HCT116 (cell line): Measurements from ENCODE around the gene METTL24. TPM values are rescaled to one million over a fixed set of nuclear protein-coding genes. Genes with fewer than 3 reads are reported as not detected.

Source experiments
- ATAC-seq: fragments of 200-7000 bp; cut with Tn5 transposase; 2 replicates; pipeline ENCODE4 v1.9.1; 2020; ENCODE audit warnings: mild to moderate bottlenecking, moderate library complexity
- BruUV-seq: library from RNA; stranded (reverse); fragments of 400-500 nt; replicated peaks from 2 replicates; lab custom pipeline; 2021; lab: Mats Ljungman, UMichigan
- CTCF ChIA-PET: fragments of 300-600 bp; sonication (Branson Sonifier 250); formaldehyde crosslinking; loops from one replicate; lab custom pipeline; 2021; ENCODE audit warnings: antibody characterized with exemption; lab: Charles Lee
- POLR2A ChIA-PET: fragments of 300-600, 350-600 bp; sonication (Branson Sonifier 250); formaldehyde crosslinking; loops from one replicate; lab custom pipeline; 2021; ENCODE audit warnings: antibody characterized with exemption; lab: Charles Lee
- RAD21 ChIA-PET, 2 experiments: fragments of 300-600 bp; sonication (Branson Sonifier 250); formaldehyde crosslinking; loops; one replicate each; lab custom pipeline; 2023; ENCODE audit warnings: low total read pairs in 2 of 2; ENCODE audit not compliant: uncharacterized antibody in 2 of 2, unreplicated experiment in 2 of 2, low non-redundant PET in 1 of 2; lab: Charles Lee
- DNase-seq: peaks from one replicate; pipeline ENCODE4 v3.0.0-alpha.2; 2010; ENCODE audit warnings: low read depth, low spot score
- H2AFZ ChIP-seq: fragments of 200-600 bp; shearing (Covaris generic), sonication (generic); 2 replicates; pipeline ENCODE4 v1.6.1; 2017; ENCODE audit warnings: low read depth, mixed run types, mixed read lengths, antibody characterized with exemption, low read length; ENCODE audit not compliant: poor library complexity, severe bottlenecking
- H3K27ac ChIP-seq: 2 replicates; pipeline ENCODE4 v1.5.1; 2012; ENCODE audit warnings: low read depth, low read length
- H3K27me3 ChIP-seq: fragments of 200-600 bp; sonication (generic); 2 replicates; pipeline ENCODE4 v1.6.1; 2016; ENCODE audit warnings: mixed run types, low read length, mixed read lengths; ENCODE audit not compliant: insufficient read depth
- H3K36me3 ChIP-seq, 2 experiments: fragments of 200-500 bp in 1 of 2; fragments of 200-600 bp in 1 of 2; sonication (Bioruptor generic) in 1 of 2; sonication (generic) in 1 of 2; 2 replicates each; pipeline versions ENCODE4 v1.5.1 to v1.6.1; 2014 to 2016; ENCODE audit warnings: low read length in 2 of 2, inconsistent platforms in 1 of 2, mixed read lengths in 1 of 2, mixed run types in 1 of 2; ENCODE audit not compliant: insufficient read depth in 2 of 2, control insufficient read depth in 1 of 2
- H3K4me1 ChIP-seq, 2 experiments: fragments of 200-600 bp in 1 of 2; sonication (generic) in 1 of 2; 2 replicates each; pipeline versions ENCODE4 v1.5.1 to v1.6.1; 2012 to 2017; ENCODE audit warnings: low read length in 2 of 2, inconsistent platforms in 1 of 2, mild to moderate bottlenecking in 1 of 2, mixed read lengths in 1 of 2, mixed run types in 1 of 2, moderate library complexity in 1 of 2; ENCODE audit not compliant: insufficient read depth in 2 of 2, control insufficient read depth in 1 of 2
- H3K4me2 ChIP-seq: fragments of 200-600 bp; sonication (generic); 2 replicates; pipeline ENCODE4 v1.6.1; 2017; ENCODE audit warnings: mixed run types, low read length, mixed read lengths
- H3K4me3 ChIP-seq, 2 experiments: fragments of 200-600 bp in 1 of 2; sonication (generic) in 1 of 2; replicated peaks in 1 of 2; 2 replicates each; pipeline ENCODE4 v1.5.1; 2011 to 2016; ENCODE audit warnings: low read length in 2 of 2, control low read depth in 1 of 2, low read depth in 1 of 2, mild to moderate bottlenecking in 1 of 2, mixed read lengths in 1 of 2, mixed run types in 1 of 2
- H3K79me2 ChIP-seq: fragments of 200-600 bp; sonication (generic); 2 replicates; pipeline ENCODE4 v1.6.1; 2017; ENCODE audit warnings: mild to moderate bottlenecking, mixed run types, low read length, moderate library complexity, mixed read lengths; ENCODE audit not compliant: insufficient read depth
- H3K9ac ChIP-seq: fragments of 200-600 bp; sonication (generic); 2 replicates; pipeline ENCODE4 v1.6.1; 2016; ENCODE audit warnings: low read length, mixed read lengths
- H3K9me2 ChIP-seq: fragments of 200-600 bp; sonication (generic), shearing (Covaris generic); 2 replicates; pipeline ENCODE4 v1.6.1; 2017; ENCODE audit warnings: mixed run types, mild to moderate bottlenecking, moderate library complexity; ENCODE audit not compliant: insufficient read depth
- H3K9me3 ChIP-seq, 2 experiments: fragments of 200-500 bp in 1 of 2; fragments of 200-600 bp in 1 of 2; sonication (Bioruptor generic) in 1 of 2; sonication (generic) in 1 of 2; 2 replicates each; pipeline ENCODE4 v1.6.1; 2014 to 2017; ENCODE audit warnings: low read length in 2 of 2, mixed read lengths in 2 of 2, inconsistent platforms in 1 of 2, low read depth in 1 of 2, mild to moderate bottlenecking in 1 of 2, mixed run types in 1 of 2, moderate library complexity in 1 of 2; ENCODE audit not compliant: control insufficient read depth in 1 of 2, insufficient read depth in 1 of 2
- H4K20me1 ChIP-seq: fragments of 200-600 bp; sonication (generic), shearing (Covaris generic); 2 replicates; pipeline ENCODE4 v1.6.1; 2017; ENCODE audit warnings: mixed run types, mild to moderate bottlenecking, moderate library complexity; ENCODE audit not compliant: insufficient read depth
- CEBPB ChIP-seq: IDR thresholded peaks from 2 replicates; pipeline ENCODE4 v1.6.1; 2012; ENCODE audit warnings: low read depth
- CTCF ChIP-seq, 3 experiments: fragments of 200-600 bp in 1 of 3; sonication (generic) in 1 of 3; IDR thresholded peaks in 2 of 3; conservative IDR thresholded peaks in 1 of 3; 2 replicates each; pipeline ENCODE4 v1.5.1; 2012 to 2017; ENCODE audit warnings: low read depth in 2 of 3, low read length in 2 of 3, antibody characterized with exemption in 1 of 3, borderline replicate concordance in 1 of 3, control low read depth in 1 of 3, mild to moderate bottlenecking in 1 of 3, mixed read lengths in 1 of 3, mixed run types in 1 of 3, moderate library complexity in 1 of 3; ENCODE audit not compliant: insufficient read depth in 1 of 3
- EGR1 ChIP-seq: IDR thresholded peaks from 2 replicates; pipeline ENCODE4 v1.6.1; 2012; ENCODE audit warnings: low read depth
- EZH2 ChIP-seq: fragments of 200-600 bp; sonication (generic); IDR thresholded peaks from 2 replicates; pipeline ENCODE4 v1.6.1; 2017; ENCODE audit warnings: antibody characterized with exemption, mixed run types
- FOSL1 ChIP-seq: IDR thresholded peaks from 2 replicates; pipeline ENCODE4 v1.6.1; 2012; ENCODE audit warnings: low read depth
- MAX ChIP-seq: IDR thresholded peaks from 2 replicates; pipeline ENCODE4 v1.6.1; 2012
- POLR2AphosphoS5 ChIP-seq: IDR thresholded peaks from 2 replicates; pipeline ENCODE4 v1.6.1; 2011; ENCODE audit warnings: mild to moderate bottlenecking, low read depth, low read length, moderate library complexity
- RAD21 ChIP-seq: IDR thresholded peaks from 2 replicates; pipeline ENCODE4 v1.6.1; 2012; ENCODE audit warnings: low read depth, mild to moderate bottlenecking
- REST ChIP-seq: IDR thresholded peaks from 2 replicates; pipeline ENCODE4 v1.6.1; 2012; ENCODE audit warnings: low read depth
- SIN3A ChIP-seq: IDR thresholded peaks from 2 replicates; pipeline ENCODE4 v1.6.1; 2012; ENCODE audit warnings: low read depth
- SP1 ChIP-seq: IDR thresholded peaks from 2 replicates; pipeline ENCODE4 v1.6.1; 2012; ENCODE audit warnings: low read depth
- TCF7L2 ChIP-seq: IDR thresholded peaks from 2 replicates; pipeline ENCODE4 v1.7.0; 2011; ENCODE audit warnings: borderline replicate concordance, inconsistent platforms; ENCODE audit not compliant: insufficient read depth, insufficient read length; ENCODE audit errors: extremely low read depth
- YY1 ChIP-seq: IDR thresholded peaks from 2 replicates; pipeline ENCODE4 v1.6.1; 2011; ENCODE audit warnings: low read length, low read depth, moderate library complexity, mild to moderate bottlenecking; ENCODE audit not compliant: insufficient replicate concordance; ENCODE audit errors: extremely low read depth
- ZBTB33 ChIP-seq: IDR thresholded peaks from 2 replicates; pipeline ENCODE4 v1.6.1; 2011; ENCODE audit warnings: mild to moderate bottlenecking, low read length, moderate library complexity; ENCODE audit not compliant: insufficient replicate concordance; ENCODE audit errors: extremely low read depth
- ZFX ChIP-seq: fragments of 450-650 bp; IDR thresholded peaks from 2 replicates; pipeline ENCODE4 v1.6.1; 2017
- intact Hi-C: fragments of 100-400 bp; cut with micrococcal nuclease; formaldehyde crosslinking; loops from 2 replicates; pipeline ENCODE4 v1.10.0; 2022
- total RNA-seq: library from RNA; stranded (reverse); gene quantifications from one replicate; pipeline ENCODE4 v1.2.1, GENCODE V29; 2021; ENCODE audit not compliant: unreplicated experiment

The METTL24 gene
- total RNA-seq, 1 experiment from 2014 or later: not detected

- no peak overlapping the region for H3K4me3 ChIP-seq
- ChIA-PET CTCF (no interaction called here), POLR2A (no interaction called here), RAD21 (interaction anchor here in 1 of 2 experiments (0.6 kb wide), 1 partner anchor 106 kb away, joined by 4 read pairs; no protein-coding TSS in a partner anchor)
- H3K4me1 ChIP-seq: no peaks in the 10 kb centered on the region
- no peak for TF ChIP-seq FOSL1
- no peak for TF ChIP-seq RAD21
- no peak for TF ChIP-seq EZH2
- no peak for TF ChIP-seq POLR2AphosphoS5
- TF ChIP-seq TCF7L2: no peak
- no peak for TF ChIP-seq YY1
- TF ChIP-seq REST: no peak
- TF ChIP-seq CEBPB: no peak
- TF ChIP-seq MAX: no peak
- TF ChIP-seq EGR1: no peak
- TF ChIP-seq SP1: no peak
- TF ChIP-seq ZBTB33: no peak
- TF ChIP-seq ZFX: no peak
- no peak for TF ChIP-seq SIN3A
- no peak for TF ChIP-seq CTCF (IDR thresholded peaks at IDR 0.05 in 2 of 3, conservative IDR thresholded peaks at IDR 0.05 in 1 of 3; ENCODE audit: borderline replicate concordance in 1 of 3, insufficient read depth in 1 of 3, low read depth in 2 of 3, low read length in 2 of 3)
- H3K9me2 ChIP-seq: no peaks in the 10 kb centered on the region
- H3K27ac ChIP-seq: no peak overlapping the region
- no TSS peak for BruUV-seq
- ATAC-seq (no peak), DNase-seq (no peak)
- H2AFZ ChIP-seq: no peak overlapping the region
- no peak overlapping the region for H3K9ac ChIP-seq
- intact Hi-C loops: no loop called here
- no peaks in the 10 kb centered on the region for H3K36me3 ChIP-seq
- peaks cover 58% of the 10 kb centered on the region for H3K27me3 ChIP-seq
- no peaks in the 10 kb centered on the region for H3K79me2 ChIP-seq
- no peak overlapping the region for H3K4me2 ChIP-seq
- no peaks in the 10 kb centered on the region for H4K20me1 ChIP-seq
- H3K9me3 ChIP-seq: no peaks in the 10 kb centered on the region
These were observed 61.7 kb downstream of the METTL24 start for GRCh38 chr6:110296241-110297025.
